NK-92 (cell line): ENCODE results near the gene RINT1.

Source experiments
- DNase-seq: peaks from one replicate; lab custom pipeline; 2025; ENCODE audit not compliant: unreplicated experiment; lab: John Stamatoyannopoulos, UW

The RINT1 gene

DNA sequence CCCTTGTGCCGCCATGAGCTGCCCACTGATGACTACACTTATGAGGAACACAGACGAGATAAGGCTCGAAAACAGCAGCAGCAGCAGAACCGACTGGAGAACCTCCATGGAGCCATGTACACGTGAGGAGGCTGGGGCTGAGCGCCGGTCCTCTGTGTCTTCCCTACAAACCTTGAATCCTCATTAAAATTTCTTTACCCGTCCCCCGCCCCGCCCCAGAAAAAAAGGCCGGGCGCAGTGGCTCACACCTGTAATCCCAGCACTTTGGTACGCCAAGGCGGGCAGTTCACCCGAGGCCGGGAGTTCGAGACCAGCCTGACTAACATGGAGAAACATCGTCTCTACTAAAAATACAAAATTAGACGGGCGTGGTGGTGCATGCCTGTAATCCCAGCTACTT lies 1.5 kb upstream of the RINT1 start:
- no peak for DNase-seq

DNA sequence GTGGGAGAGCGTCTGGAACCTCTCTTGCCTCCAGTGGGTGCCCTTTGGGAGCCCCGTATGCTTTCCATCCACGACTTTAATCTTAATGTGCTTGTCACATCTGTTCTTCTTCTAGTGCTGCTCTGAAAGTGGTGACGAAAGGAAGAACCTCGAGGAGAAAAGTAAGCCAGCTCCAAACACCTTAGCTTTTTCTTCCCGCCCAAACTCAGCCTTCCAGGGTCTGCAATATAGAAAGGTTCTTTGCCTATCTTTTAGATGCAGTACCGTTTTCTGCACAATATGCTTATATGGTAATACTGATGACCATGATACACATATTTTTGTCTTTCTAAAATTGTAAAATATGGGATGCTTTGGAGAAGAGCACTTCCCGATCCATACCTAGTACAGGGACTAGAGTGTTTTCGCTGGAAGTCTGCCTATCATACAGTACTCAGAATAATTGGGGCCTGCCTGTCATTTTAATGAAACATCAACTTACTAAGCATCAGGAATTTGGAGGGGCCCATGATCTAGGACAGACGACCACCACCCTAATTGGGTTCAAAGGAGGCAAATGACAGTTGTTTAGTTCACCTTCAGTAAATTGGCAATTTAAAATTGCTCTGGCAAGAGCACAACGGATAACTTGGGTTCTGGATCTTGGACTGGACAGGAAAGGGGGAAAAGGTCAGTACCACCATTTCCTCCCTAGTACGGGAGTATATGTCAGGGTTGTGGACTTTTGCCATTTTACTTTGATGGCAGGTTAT lies 884 bp downstream of the RINT1 start:
- no peak for DNase-seq

DNA sequence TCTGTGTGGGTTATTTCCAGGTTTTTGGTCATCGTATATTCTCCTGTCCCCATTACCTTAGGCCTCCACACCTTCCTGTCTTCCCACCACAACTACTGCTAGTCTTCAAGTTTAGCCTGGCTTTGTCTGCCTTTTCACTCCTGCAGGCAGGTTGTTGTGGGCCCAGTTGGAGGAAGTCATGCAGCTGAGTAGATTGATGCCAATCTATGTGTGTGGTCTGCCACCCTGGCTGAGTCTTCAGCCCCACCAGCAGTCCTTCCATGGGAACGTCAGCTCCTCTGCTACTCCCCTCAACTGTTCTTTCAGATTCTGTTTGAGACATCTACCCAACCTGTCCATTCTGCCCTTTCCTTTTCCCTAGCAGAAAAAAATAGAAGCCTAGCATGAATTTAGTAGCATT lies 6.3 kb downstream of the RINT1 start:
- no peak for DNase-seq

DNA sequence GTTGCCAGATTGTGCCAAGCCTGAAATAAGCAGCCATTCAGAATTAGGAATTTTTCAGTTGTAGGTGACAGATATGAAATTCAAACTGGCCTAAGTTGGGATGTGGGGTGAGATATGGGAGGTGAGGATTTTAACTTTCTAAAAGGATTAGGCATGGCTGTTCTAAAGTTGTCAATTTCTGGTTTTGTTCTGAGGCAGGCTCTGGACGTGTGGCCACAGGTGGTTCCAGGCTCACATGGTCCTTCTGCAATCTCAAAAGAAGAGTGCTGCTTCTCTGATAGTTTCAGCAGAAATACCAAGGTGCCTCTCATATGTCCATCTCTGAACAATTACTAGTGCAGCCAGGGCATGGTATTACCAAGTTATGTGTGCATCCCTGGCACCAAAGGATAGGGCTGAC lies 27.9 kb downstream of the RINT1 start:
- DNase-seq, result no peak

DNA sequence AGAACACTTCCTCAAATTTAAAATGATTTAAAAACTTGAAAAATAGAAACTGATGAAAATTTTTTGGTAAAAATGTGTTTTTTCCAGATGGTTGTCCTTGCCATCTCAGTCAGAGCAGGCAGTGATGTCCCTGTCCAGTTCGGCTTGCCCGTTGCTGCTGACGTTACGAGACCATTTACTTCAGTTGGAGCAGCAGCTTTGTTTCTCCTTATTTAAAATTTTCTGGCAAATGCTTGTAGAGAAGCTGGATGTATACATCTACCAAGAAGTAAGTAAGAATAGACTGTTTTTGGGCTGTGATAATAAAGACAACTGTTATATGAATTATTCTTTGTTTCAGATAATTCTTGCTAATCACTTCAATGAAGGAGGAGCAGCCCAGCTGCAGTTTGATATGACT lies 33.2 kb downstream of the RINT1 start:
- DNase-seq, result no peak

DNA sequence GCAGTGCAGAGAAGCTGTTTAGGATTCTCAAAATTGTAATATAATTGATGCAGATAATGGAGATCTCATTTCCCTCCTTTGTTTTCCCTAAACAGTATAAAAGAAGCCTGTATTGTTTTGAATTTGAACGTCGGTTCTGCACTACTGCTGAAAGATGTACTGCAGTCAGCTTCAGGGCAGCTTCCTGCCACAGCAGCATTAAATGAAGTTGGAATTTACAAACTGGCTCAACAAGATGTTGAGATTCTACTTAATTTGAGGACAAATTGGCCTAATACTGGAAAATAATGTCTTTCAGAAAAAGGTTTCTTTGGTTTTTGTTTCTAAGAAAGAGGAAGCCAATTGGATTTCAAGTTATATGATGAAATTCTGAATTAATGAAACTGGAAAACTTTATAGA lies 35.0 kb downstream of the RINT1 start:
- no peak for DNase-seq

DNA sequence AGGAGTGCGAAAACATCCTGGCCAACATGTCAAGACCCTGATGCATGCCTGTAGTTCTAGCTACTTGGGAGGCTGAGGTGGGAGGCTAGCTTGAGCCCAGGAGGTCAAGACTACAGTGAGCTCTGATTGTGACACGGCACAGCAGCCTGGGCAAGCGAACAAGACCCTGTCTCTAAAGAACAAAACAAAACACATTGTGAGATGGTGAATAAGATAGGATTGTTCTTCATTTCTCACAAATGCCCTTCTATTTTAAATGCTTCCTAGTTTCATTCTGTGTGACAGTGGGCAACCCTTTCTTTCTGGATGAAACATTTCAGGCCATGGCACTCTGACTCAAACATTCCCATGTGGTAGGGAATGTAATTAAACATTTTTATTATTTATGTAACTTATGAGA lies 35.8 kb downstream of the RINT1 start:
- no peak for DNase-seq

DNA sequence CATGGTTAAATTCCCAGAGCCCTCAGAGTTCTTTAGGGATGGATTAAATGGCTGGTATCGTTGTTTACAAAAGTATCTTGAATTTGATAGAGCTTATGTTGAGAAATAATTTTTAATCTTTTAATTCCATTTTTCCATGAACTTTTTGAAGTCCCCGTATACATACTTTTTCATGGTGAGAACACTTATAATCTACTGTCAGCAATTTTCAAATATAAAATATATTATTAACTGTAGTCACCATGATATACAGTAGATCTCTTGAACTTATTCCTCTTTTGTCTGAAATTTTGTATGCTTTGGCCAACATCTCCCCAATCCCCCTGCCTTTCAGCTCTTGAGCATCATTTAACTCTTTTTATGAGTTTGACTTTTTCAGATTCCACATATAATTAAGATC lies 39.9 kb downstream of the RINT1 start:
- no peak for DNase-seq

DNA sequence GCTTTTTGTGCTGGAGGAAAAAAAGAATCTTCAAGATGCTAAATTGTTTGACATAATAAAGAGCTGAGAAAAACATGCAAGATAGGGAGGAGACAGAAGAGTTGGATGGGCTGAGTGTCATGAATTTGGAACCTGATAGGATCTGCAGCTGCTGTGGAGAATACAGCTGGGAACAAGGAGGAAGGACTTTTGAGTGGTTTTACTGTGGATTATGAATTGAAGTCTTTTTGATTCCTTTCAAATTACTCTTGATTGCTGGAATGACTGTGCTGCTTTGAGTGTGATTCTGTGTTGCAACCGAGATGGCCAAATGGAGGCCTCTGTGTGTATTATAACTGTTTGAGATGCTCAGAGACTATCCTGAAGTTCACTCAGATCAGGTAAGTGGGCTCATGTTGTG lies 45.2 kb downstream of the RINT1 start:
- no peak for DNase-seq

DNA sequence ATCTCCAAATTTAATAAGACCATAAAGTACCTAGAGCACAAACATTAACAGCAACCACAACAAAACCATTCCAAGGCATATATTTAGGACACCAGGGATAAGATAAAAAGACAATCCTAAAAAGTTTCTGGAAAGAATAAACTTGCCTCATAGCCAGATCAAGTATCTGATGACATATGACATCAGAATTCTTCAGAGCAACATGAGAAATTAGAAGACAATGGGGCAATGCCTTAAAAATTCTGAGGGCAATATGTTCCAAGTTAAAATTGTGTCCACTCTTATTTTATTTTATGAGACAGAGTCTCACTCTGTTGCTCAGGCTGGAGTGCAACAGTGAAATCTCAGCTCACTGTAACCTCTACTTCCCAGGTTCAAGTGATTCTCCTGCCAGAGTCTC lies 46.5 kb downstream of the RINT1 start:
- no peak for DNase-seq

DNA sequence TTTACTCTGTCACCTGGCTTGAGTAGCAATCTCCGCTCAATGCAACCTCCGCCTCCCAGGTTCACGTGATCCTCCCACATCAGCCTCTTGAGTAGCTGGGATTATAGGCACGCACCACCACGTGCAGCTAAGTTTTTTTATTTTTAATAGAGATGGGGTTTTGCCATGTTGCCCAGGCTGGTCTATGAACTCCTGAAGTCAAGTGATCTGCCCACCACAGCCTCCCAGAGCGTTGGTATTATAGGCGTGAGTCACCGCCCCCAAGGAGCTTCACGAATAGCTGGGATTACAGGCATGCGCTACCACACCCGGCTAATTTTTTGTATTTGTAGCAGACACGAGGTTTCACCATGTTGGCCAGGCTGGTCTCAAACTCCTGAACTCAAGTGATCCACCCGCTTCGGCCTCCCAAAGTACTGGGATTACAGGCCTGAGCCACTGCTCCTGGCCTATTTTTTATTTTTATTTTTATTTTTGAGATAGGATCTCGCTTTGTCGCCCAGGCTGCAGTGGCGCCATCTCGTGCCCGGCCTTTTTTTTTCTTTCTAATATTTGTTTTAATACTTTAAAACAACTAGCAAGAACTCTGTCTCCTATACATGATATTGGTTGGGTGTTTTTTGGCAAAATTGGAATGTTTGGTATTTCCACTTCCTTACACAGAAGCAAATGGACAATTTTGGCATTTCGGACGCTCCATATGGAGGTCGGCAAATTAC lies 48.2 kb downstream of the RINT1 start:
- no peak for DNase-seq

DNA sequence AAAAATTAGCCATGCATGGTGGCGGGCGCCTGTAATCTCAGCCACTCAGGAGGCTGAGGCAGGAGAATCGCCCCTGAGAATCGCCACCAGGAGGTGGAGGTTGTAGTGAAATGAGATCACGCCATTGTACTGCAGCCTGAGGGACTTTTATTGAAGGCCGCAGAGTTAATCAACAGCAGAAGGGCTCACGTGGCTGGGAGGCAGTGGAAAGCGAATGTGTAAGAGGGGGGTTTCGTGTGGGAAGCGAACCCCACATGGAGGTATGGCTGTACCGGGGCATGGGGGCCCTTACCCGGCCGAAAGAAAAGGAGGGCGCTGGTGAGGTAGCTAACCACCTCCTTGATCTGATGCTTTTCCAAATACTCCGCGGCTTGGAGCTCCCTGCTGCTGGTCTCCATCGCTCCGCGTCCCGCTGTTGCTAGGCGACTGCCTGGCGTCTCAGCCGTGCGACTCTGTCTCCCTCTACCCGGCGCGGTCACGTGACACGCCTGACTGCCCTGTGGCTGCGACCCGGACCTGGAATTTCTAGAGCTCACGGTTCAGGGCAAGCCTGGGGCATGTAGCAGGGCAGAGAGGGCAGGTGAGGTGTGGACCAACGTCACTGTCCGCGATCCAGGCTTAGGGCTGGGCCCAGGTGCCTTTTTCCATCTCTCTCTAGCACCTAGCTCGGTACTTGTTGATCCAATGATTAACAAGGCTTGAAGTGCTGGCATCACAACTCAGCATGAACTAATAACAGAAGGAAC lies 49.2 kb downstream of the RINT1 start, which contains the start of gene EFCAB10:
Gene EFCAB10, minus strand, starts transcription at position 428 of the 746 bp plus-strand sequence. Its CDS starts 30 bp downstream, at position 398.
- DNase-seq, result no peak

DNA sequence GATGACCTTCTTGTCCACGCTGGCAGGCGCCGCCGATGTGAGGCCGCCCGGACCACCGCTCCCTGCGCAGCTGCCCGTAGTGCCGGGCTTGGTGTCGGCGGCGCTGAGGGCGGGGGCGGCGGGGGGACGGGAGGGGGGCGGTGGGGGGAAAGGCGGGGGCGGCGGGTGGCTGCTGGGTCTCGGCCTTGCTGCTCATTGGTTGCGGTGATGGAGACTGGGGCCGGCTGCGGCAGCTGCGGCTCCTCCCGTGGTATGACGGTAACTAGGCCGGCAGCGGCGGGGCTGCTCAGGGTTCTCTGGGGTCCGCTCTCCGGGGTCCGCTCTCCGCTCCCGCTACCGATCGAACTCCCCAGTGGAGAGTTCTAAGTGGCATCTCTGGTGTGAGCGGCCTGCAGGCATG lies 51.1 kb downstream of the RINT1 start:
- DNase-seq, result no peak

DNA sequence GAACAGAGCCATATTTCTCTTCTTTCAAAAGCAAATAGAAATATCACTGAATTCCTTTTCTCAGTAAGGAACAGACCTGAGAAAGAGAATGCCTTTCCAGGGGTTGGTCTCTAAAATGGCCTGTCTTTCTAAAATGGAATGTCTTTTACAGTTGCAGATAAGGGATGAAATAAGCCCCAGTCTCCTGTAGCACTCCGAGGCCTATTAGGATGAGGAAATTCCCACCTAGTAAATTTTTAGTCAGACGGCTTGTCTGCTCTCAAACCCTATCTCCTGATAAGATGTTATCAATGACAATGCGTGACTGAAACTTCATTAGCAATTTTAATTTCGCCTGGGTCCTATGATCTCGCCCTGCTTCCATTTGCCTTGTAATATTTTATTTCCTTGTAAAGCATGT lies 52.2 kb downstream of the RINT1 start:
- DNase-seq, result no peak

DNA sequence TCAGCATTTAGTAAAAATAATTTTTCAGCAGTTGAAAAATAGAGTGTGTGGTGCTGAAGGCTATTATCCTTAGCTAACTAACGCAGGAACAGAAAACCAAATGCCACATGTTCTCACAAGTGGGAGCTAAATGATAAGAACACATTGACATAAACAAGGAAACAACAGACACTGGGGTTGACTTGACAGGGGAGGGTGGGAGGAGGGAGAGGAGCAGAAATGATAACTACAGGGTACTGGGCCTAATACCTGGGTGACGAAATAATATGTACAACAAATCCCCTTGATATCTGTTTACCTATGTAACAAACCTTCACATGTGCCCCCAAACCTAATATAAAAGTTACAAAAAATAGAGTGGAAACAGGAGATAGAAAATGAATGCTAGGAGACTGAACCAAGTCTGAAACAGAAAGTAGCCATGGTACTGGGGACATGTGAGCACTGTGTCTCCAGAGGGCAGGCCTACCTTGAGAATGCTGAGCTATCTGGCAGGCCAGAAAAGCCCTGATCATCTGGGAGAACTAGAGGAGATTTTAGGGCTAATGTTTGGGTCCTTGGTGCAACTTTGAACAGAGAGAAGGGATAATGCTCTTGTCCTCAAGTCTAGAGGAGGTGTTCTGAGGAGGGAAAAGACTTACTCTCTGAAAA lies 54.0 kb downstream of the RINT1 start:
- DNase-seq, result no peak

DNA sequence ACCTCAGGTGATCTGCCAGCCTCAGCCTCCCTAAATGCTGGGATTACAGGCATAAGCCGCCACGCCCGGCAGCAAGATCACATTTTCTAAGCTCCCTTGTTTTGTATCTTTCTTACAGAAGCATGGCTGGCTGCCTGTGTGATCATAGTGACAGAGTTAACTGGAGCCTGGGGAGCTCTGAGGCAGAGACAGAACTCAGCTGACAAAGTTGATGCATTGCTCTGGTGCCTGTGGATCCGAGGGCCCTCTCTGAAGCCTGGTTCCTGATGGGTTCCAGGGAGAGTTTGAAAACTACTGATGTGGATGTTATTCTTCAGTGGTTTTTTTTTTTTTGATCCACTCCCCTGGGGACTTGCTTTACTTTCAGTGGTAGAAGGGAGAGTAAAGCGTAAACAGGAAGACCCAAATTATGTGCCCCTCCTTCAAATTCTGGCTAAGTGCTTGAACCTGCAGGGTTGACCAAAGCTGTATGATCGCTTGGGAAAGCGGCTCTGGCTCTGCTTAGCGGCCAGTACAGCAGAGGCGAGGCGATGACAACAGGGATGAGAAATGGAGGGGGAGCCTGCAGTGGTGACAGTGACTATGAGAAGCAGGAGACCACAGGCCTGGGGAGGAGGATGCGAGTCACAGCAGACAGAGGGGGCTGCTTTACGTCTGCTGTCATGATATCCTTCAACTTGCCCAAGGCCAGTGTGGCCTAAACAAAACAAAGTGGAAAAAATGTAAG lies 56.1 kb downstream of the RINT1 start:
- DNase-seq, result no peak

DNA sequence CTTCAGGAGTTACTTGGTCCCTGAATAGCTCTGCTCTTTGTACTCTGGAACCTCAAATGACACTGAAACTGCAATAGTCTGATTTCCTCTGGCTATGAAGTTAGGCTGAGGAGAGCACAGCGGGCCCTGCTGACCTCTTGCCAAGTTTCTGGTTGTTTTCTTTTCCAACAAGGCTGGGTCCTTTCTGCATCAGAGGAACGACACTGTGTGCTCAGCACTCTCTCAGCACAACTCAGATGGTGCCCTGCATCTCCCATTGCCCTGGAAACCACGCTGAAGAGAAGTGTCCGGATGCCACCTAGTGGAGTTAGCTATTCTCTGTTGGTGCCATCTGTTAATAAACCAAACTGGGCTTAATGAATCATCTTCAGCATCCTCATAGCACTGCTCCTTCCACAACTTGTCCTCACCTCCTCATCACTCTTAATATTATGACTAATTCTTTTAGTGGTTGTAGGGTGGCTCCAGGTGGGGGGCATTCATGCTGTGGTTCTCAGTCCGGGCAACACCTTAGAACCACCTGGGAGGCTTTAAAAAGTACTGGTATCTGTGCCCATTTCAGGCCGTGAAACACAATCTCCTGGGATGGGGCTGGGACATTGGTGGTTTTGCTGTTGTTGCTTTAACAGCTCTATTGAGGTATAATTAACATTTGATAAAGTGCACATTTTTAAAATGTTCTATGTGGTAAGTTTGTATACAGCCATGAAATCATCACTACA lies 57.5 kb downstream of the RINT1 start:
- DNase-seq, result no peak

DNA sequence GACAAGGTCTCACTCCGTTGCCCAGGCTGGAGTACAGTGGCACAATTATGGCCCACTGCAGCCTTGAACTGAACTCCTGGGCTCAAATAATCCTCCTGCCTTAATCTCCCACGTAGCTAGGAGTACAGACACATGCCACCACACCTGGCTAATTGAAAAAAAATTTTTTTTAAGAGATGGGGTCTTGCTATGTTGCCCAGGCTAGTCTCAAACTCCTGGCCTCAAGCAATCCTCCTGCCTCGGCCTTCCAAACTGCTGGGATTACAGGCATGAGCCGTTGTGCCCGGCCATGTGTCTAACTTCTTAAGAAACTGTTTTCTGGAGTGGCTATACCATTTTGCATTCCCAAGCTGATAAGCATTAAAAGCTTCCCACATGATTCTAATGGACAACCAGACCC lies 58.8 kb downstream of the RINT1 start:
- no peak for DNase-seq

DNA sequence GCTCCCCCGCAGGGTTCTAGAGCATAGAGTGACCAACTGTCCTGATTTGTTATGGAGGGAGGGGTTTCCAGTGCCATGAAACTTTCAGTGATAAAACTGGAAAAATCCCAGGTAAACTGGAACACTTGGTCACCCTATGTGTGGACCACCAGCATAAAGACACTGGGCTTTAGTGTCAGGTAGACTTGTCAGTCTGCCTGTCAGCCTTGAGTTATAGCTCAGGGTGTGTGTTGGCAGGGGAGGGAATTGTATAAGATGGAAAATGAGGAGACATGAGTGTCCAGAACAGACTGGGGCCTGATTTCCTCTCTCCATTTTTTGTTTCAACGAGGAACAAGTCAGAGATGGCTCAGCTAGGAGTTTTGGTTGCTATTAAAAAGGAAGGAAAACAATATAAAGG lies 59.5 kb downstream of the RINT1 start:
- no peak for DNase-seq

DNA sequence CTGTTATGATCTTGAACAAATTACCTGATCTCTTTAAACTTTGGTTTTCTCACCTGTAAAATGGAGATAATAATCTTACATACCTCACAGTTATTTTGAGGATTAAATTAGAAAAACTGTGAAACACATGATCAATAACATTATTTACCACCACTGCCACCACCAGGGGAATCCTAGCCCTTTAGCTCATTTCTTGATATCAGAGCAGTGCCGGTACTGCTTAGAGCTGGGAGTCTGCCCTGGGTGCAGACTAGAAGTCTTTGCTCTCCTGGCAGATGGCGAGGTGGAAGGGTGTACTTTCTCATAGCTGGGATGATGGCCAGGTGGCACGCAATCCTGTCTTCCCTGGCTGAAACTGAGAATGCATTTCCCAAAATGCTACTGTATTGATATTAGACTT lies 62.0 kb downstream of the RINT1 start:
- DNase-seq, result no peak
